ENCODE data around the gene ZNF326.

ZNF326 gene

DNA sequence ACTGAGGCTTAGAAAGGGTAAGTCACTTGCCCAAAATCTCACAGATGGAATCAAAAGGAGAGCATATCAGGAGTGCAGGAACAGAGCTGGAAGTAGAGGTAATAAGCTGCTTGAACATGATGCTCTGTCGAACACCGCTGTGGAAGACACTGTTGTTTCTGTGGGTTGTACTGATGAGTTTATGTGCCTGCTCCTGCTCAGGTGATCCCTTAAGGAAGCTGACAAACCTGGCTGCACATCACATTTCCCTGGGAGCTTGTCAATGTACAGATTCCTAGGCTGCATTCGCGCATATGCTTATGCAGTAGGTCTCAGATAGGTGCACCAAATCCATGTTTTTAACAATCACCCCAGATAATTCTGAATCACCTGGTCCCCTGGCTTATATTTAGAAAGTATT lies 79.7 kb downstream of the ZNF326 start:
- no peak for DNase-seq (ENCODE audit: low read depth)

DNA sequence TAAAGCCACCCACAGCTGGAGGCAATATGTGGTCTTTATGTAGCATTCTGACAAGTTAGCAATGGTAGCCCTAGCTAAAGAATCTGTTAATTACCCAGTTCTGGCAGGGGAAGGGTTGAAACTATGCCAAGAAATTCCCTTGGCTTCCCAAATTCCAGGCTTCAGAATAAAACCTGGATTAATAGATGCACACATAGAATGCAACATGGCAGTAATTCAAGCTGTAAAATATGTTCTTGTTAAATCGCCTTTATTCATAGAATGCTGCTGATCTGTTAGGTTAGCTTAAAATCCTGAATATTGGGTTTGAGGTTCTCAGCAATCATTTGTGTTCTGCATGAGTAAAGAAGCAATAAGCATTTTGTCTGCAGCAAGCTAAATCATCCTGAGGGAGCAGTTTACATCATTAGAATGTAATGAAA lies 80.1 kb downstream of the ZNF326 start:
- DNase-seq (ENCODE audit: low read depth) = no peak

DNA sequence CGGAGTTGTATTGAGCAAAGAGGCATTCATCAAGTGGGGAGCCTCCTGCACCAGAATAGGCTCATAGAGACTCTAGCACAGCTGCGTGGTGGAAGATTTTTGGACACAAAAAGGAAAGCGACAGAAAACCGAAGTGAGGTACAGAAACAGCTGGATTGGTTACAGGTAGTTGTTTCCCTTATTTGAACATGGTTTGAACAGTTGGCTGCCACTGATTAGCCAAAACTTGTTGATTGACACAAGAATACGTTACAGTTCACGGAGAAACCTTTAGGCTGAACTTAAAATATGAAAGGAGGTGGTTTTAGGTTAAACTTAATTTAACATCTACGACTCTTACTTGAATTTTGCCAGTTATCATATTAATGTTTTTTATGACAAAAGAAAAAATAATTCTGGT lies 89.1 kb downstream of the ZNF326 start:
- no peak for DNase-seq (ENCODE audit: low read depth)

Data from stimulated activated CD8-positive, alpha-beta memory T cell treated with anti-CD3 and anti-CD28 coated beads, Interleukin-15, amount 100 ng/mL, for 24 hours (primary cell).